Measurements from ENCODE around the gene SLC36A4. TPM values are rescaled to one million over a fixed set of nuclear protein-coding genes. Genes with fewer than 3 reads are reported as not detected.
"Not testable (repeated sequence)": the region's sequence is repeated elsewhere in the genome, so short reads cannot be mapped to it uniquely, and the experiment has no call there.

The SLC36A4 gene
- total and polyA plus RNA-seq, 7 experiments from 2014 or later, result 12.0 to 29.8 (median 20.2) TPM

DNA sequence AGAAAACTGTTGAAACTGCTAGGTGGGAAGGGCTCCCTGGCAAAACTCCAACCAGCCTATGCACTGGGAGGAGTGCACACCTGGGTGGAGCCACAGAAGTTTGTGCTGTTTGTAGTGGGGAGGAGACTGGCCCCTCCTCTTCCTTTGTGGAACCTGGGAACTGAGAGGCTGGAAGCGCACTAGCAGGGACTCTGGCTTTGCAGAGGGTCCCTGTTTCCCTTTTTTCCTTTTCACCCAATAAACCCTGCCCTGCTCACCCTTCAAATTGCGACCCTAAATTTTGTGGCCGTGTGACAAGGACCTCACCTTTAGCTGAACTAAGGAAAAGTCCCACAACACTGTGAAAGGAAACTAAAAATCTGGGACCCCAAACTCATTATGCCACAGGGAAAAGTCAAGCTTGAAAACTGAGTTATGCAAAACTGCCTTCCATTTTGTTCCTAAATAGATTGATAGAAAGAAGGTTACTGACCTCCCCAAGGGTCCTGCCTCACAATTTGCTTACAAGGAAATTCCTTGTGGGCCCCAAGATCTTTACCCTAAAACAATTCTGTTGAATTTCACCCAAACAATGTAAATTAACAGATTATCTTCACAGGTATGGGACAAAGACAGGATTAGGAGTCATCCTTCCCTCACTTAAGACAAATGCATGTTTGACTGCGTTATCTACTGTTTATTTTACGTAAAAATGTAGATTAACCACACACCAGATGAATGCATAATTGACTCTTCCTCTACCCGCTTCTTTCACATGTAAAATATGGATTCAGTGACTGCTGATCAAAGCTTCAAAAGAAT lies 81.0 kb downstream of the SLC36A4 start:
- Histone ChIP-seq H3K9me3 (ENCODE audit: control insufficient read depth in 2 of 3, low read length in 3 of 3) (no peaks in the 10 kb centered on the region), H3K4me3 (ENCODE audit: low read length) (no peak overlapping the region), H3K4me1 (ENCODE audit: control insufficient read depth in 2 of 2, insufficient read depth in 2 of 2, low read length in 2 of 2) (no peaks in the 10 kb centered on the region), H3K27ac (ENCODE audit: low read depth, low read length) (no peak overlapping the region), H3K36me3 (ENCODE audit: control insufficient read depth in 2 of 3, insufficient read depth in 3 of 3, low read length in 3 of 3) (no peaks in the 10 kb centered on the region), H3K27me3 (ENCODE audit: control insufficient read depth in 2 of 2, insufficient read depth in 2 of 2, low read length in 2 of 2) (no peaks in the 10 kb centered on the region)
- ChIA-PET POLR2A (no interaction called here), CTCF (no interaction called here)
- no peak for ATAC-seq
- DNase-seq, result no peak
- no peak overlapping the region for H3K27ac Mint-ChIP-seq
- H3K27me3 Mint-ChIP-seq, result peaks cover 23 to 57% (median 35%) of the 10 kb centered on the region in 5 donors
- no peaks in the 10 kb centered on the region for H3K4me1 Mint-ChIP-seq
- peaks cover 0 to 3% (median 0%) of the 10 kb centered on the region in 5 donors for H3K36me3 Mint-ChIP-seq
- intact Hi-C loops (cut with micrococcal nuclease), result no loop called here
- peaks cover 0 to 2% (median 0%) of the 10 kb centered on the region in 11 donors for H3K9me3 Mint-ChIP-seq
- H3K4me3 Mint-ChIP-seq, result no peak overlapping the region

DNA sequence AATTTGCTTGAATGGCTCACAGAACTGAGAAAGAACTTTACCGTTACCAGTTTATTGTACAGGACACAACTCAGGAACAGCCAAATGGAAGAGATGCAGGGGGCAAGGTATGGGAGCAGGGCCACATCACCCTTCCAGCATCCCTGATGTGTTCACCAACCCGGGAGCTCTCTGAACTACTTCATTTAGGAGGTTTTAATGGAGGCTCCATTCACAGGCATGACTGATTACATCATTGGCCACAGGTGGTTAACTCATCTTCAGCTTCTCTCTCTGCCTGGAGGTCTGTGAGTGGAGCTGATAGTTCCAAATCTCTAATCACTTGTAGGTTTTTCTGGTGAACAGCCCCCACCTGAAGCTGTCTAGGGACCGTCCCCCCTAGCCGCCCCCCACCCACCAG lies 83.5 kb downstream of the SLC36A4 start:
- ATAC-seq (no peak), DNase-seq (no peak)
- Histone ChIP-seq H3K4me1 (ENCODE audit: control insufficient read depth in 2 of 2, insufficient read depth in 2 of 2, low read length in 2 of 2) (no peaks in the 10 kb centered on the region), H3K4me3 (ENCODE audit: low read length) (no peak overlapping the region), H3K27me3 (ENCODE audit: control insufficient read depth in 2 of 2, insufficient read depth in 2 of 2, low read length in 2 of 2) (no peaks in the 10 kb centered on the region), H3K9me3 (ENCODE audit: control insufficient read depth in 2 of 3, low read length in 3 of 3) (no peaks in the 10 kb centered on the region), H3K27ac (ENCODE audit: low read depth, low read length) (no peak overlapping the region), H3K36me3 (ENCODE audit: control insufficient read depth in 2 of 3, insufficient read depth in 3 of 3, low read length in 3 of 3) (no peaks in the 10 kb centered on the region)
- intact Hi-C loops (cut with micrococcal nuclease), result no loop called here
- Mint-ChIP-seq H3K4me3 (no peak overlapping the region), H3K27ac (no peak overlapping the region), H3K4me1 (peaks cover 0 to 11% (median 0%) of the 10 kb centered on the region in 7 donors), H3K9me3 (peaks cover 0 to 6% (median 0%) of the 10 kb centered on the region in 11 donors), H3K27me3 (peaks cover 18 to 56% (median 39%) of the 10 kb centered on the region in 5 donors), H3K36me3 (peaks cover 0 to 5% (median 0%) of the 10 kb centered on the region in 5 donors)
- CTCF ChIA-PET, result no interaction called here
- POLR2A ChIA-PET, result no interaction called here

DNA sequence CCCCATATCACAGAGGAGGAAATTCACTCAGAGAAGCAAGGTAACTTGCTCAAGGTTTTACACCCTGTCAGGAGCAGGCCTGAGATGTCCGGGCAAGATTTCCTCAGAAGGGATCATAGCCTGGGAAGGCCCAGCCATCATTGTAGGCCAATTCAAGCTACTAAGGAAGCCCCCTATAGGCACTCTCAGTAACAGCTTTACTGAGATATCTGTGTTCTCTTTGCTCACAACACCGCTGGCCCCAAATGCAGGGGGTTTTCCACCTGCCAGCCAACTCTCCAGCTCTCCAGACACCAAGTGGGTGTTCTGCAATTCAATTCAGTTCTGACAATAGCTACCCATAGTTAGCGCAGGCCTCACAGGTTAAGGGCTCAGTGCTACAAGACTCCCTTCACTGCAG lies 84.0 kb downstream of the SLC36A4 start:
- DNase-seq (no peak), ATAC-seq (no peak)
- no peaks in the 10 kb centered on the region for H3K36me3 ChIP-seq (ENCODE audit: control insufficient read depth in 2 of 3, insufficient read depth in 3 of 3, low read length in 3 of 3)
- ChIA-PET CTCF (no interaction called here), POLR2A (no interaction called here)
- intact Hi-C loops (cut with micrococcal nuclease), result no loop called here
- H3K9me3 ChIP-seq (ENCODE audit: control insufficient read depth in 2 of 3, low read length in 3 of 3), result no peaks in the 10 kb centered on the region
- H3K36me3 Mint-ChIP-seq, result peaks cover 0 to 5% (median 0%) of the 10 kb centered on the region in 5 donors
- no peak overlapping the region for H3K27ac Mint-ChIP-seq
- peaks cover 0 to 6% (median 0%) of the 10 kb centered on the region in 11 donors for H3K9me3 Mint-ChIP-seq
- no peaks in the 10 kb centered on the region for H3K4me1 ChIP-seq (ENCODE audit: control insufficient read depth in 2 of 2, insufficient read depth in 2 of 2, low read length in 2 of 2)
- no peak overlapping the region for H3K4me3 Mint-ChIP-seq
- H3K4me3 ChIP-seq (ENCODE audit: low read length), result no peak overlapping the region
- H3K27me3 ChIP-seq (ENCODE audit: control insufficient read depth in 2 of 2, insufficient read depth in 2 of 2, low read length in 2 of 2), result no peaks in the 10 kb centered on the region
- peaks cover 0 to 12% (median 0%) of the 10 kb centered on the region in 7 donors for H3K4me1 Mint-ChIP-seq
- peaks cover 18 to 53% (median 35%) of the 10 kb centered on the region in 5 donors for H3K27me3 Mint-ChIP-seq
- H3K27ac ChIP-seq (ENCODE audit: low read depth, low read length), result no peak overlapping the region

DNA sequence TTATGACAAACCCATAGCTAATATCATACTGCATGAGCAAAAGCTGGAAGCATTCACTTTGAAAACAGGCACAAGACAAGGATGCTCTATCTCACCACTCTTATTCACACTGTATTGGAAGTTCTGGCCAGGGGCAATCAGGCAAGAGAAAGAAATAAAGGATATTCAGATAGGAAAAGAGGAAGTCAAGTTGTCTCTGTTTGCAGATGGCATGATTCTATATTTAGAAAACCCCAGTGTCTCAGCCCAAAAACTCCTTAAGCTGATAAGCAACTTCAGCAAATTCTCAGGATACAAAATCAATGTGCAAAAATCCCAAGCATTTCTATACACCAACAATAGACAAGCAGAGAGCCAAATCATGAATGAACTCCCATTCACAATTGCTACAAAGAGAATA lies 86.6 kb downstream of the SLC36A4 start:
- H3K9me3 Mint-ChIP-seq; ATAC-seq; DNase-seq; H3K36me3 ChIP-seq (ENCODE audit: control insufficient read depth in 2 of 3, insufficient read depth in 3 of 3, low read length in 3 of 3); H3K27me3 ChIP-seq (ENCODE audit: control insufficient read depth in 2 of 2, insufficient read depth in 2 of 2, low read length in 2 of 2); POLR2A ChIA-PET; H3K4me3 Mint-ChIP-seq; intact Hi-C loops (cut with micrococcal nuclease); H3K4me3 ChIP-seq (ENCODE audit: low read length); H3K36me3 Mint-ChIP-seq; H3K4me1 ChIP-seq (ENCODE audit: control insufficient read depth in 2 of 2, insufficient read depth in 2 of 2, low read length in 2 of 2); H3K27ac ChIP-seq (ENCODE audit: low read depth, low read length); H3K9me3 ChIP-seq (ENCODE audit: control insufficient read depth in 2 of 3, low read length in 3 of 3); H3K27ac Mint-ChIP-seq; CTCF ChIA-PET: not testable (repeated sequence)
- peaks cover 0 to 12% (median 0%) of the 10 kb centered on the region in 7 donors for H3K4me1 Mint-ChIP-seq
- peaks cover 6 to 39% (median 21%) of the 10 kb centered on the region in 5 donors for H3K27me3 Mint-ChIP-seq

DNA sequence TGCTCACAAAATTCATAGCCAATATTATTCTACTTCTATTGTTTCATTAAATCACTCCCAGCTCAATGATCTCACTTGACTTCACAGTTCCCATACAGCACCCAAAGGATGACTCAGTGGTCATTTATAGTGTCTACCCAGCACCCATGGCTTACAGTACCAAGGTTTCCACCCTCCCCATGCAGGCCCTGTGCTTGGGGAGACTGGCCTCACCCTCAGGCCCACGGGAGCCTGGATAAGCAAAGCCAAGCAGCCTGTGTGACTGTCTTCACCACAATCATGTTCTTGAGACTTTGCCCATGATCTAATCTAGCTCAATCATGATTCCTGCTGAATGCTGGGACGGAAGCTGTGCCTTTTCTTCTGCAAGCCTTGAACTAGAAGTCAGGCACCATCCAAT lies 97.6 kb downstream of the SLC36A4 start:
- ATAC-seq, result no peak
- H3K4me1 Mint-ChIP-seq, result no peaks in the 10 kb centered on the region

DNA sequence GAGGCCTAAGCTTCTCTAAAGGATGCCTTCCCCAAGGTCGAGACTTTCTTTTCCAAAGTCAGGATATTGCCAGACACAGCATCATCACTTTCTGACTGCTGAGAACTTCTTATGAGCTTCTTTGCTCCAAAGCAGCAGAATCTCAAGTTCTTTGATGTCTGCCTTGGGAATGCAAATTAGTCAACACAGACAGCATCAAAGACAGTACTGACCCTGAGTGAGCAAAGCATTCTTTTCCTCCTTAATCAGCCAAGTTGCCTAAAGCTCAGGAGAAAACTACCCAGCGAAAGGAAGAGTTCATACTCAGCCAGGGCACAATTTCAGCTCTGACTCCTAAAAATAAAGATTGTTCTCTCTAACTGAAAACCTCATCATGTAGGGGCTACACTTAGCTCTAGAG lies 98.0 kb downstream of the SLC36A4 start:
- Histone ChIP-seq H3K4me1 (ENCODE audit: control insufficient read depth in 2 of 2, insufficient read depth in 2 of 2, low read length in 2 of 2) (no peaks in the 10 kb centered on the region), H3K27ac (ENCODE audit: low read depth, low read length) (no peak overlapping the region), H3K27me3 (ENCODE audit: control insufficient read depth in 2 of 2, insufficient read depth in 2 of 2, low read length in 2 of 2) (no peaks in the 10 kb centered on the region), H3K9me3 (ENCODE audit: control insufficient read depth in 2 of 3, low read length in 3 of 3) (no peaks in the 10 kb centered on the region), H3K36me3 (ENCODE audit: control insufficient read depth in 2 of 3, insufficient read depth in 3 of 3, low read length in 3 of 3) (no peaks in the 10 kb centered on the region), H3K4me3 (ENCODE audit: low read length) (no peak overlapping the region)
- CTCF ChIA-PET, result no interaction called here
- H3K4me3 Mint-ChIP-seq, result no peak overlapping the region
- no peak for ATAC-seq
- H3K4me1 Mint-ChIP-seq, result no peaks in the 10 kb centered on the region
- no peaks in the 10 kb centered on the region for H3K36me3 Mint-ChIP-seq
- intact Hi-C loops (cut with micrococcal nuclease), result loop anchor here in 1 of 2 donors (10.0 kb wide), 1 partner anchor 55 kb away; no protein-coding TSS in a partner anchor
- peaks cover 0 to 41% (median 13%) of the 10 kb centered on the region in 11 donors for H3K9me3 Mint-ChIP-seq
- no peak overlapping the region for H3K27ac Mint-ChIP-seq
- peaks cover 0 to 27% (median 8%) of the 10 kb centered on the region in 5 donors for H3K27me3 Mint-ChIP-seq
- DNase-seq, result no peak
- POLR2A ChIA-PET, result no interaction called here

More for the DNA sequence above, 97.6 kb downstream of the SLC36A4 start:
- Mint-ChIP-seq H3K27ac (no peak overlapping the region), H3K4me3 (no peak overlapping the region), H3K9me3 (peaks cover 0 to 37% (median 11%) of the 10 kb centered on the region in 11 donors), H3K27me3 (peaks cover 0 to 27% (median 7%) of the 10 kb centered on the region in 5 donors), H3K36me3 (no peaks in the 10 kb centered on the region)
- H3K27ac ChIP-seq (ENCODE audit: low read depth, low read length), result no peak overlapping the region
- no peak for DNase-seq
- no peaks in the 10 kb centered on the region for H3K27me3 ChIP-seq (ENCODE audit: control insufficient read depth in 2 of 2, insufficient read depth in 2 of 2, low read length in 2 of 2)
- ChIA-PET CTCF (no interaction called here), POLR2A (no interaction called here)
- intact Hi-C loops (cut with micrococcal nuclease), result loop anchor here in 1 of 2 donors (10.0 kb wide), 1 partner anchor 55 kb away; no protein-coding TSS in a partner anchor
- H3K4me3 ChIP-seq (ENCODE audit: low read length), result no peak overlapping the region
- no peaks in the 10 kb centered on the region for H3K36me3 ChIP-seq (ENCODE audit: control insufficient read depth in 2 of 3, insufficient read depth in 3 of 3, low read length in 3 of 3)
- H3K9me3 ChIP-seq (ENCODE audit: control insufficient read depth in 2 of 3, low read length in 3 of 3), result no peaks in the 10 kb centered on the region
- H3K4me1 ChIP-seq (ENCODE audit: control insufficient read depth in 2 of 2, insufficient read depth in 2 of 2, low read length in 2 of 2), result no peaks in the 10 kb centered on the region
